ENCODE measurements around the gene HMCES.

HMCES gene

DNA sequence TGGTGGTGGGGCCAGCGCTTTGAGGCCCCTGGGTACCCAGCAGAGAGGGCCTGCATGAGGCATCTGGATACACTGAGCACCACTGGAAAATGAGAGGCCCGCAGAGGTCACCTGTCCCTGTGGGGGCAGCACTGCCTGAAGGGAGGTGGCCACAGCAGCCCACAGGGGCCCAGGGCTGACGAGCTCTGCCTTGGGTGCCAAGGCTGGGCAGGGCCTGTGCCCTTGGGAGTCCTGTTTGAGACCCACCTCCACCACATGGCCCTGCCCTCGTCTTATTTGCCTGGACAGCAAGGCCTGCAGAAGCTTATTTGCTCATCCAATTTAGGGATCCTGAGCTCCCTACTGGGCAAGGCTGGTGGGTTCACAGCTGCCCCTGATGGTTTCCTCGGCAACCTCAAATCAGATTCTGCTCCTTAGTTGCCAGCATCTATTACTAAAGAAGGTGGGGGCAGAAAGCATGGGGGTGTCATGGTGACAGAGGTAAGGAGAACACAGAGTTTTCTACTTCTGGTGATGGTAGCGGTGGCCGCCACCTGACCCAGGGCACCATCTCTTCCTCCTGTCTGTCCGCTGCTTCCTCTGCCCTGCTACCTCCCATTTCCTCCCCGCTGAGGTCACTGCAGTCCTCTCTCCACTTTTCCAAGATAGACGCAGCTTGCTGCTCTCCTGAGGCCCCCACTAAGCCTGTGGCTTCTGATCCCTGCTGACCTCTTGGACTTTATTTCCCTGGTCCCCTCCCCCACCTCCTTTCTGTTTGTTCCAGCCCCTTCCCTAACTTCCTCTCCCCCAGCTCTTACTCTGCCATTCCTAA, 62.9 kb downstream of the HMCES start:
- no peak overlapping the region for H3K4me3 ChIP-seq (ENCODE audit: low read depth, low read length)
- TF ChIP-seq, protein P1, sequence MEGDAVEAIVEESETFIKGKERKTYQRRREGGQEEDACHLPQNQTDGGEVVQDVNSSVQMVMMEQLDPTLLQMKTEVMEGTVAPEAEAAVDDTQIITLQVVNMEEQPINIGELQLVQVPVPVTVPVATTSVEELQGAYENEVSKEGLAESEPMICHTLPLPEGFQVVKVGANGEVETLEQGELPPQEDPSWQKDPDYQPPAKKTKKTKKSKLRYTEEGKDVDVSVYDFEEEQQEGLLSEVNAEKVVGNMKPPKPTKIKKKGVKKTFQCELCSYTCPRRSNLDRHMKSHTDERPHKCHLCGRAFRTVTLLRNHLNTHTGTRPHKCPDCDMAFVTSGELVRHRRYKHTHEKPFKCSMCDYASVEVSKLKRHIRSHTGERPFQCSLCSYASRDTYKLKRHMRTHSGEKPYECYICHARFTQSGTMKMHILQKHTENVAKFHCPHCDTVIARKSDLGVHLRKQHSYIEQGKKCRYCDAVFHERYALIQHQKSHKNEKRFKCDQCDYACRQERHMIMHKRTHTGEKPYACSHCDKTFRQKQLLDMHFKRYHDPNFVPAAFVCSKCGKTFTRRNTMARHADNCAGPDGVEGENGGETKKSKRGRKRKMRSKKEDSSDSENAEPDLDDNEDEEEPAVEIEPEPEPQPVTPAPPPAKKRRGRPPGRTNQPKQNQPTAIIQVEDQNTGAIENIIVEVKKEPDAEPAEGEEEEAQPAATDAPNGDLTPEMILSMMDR (IDR thresholded peaks at IDR 0.05; ENCODE audit: low read depth, low read length, missing control alignments) = no peak
- DNase-seq (ENCODE audit: low read depth) = no peak

DNA sequence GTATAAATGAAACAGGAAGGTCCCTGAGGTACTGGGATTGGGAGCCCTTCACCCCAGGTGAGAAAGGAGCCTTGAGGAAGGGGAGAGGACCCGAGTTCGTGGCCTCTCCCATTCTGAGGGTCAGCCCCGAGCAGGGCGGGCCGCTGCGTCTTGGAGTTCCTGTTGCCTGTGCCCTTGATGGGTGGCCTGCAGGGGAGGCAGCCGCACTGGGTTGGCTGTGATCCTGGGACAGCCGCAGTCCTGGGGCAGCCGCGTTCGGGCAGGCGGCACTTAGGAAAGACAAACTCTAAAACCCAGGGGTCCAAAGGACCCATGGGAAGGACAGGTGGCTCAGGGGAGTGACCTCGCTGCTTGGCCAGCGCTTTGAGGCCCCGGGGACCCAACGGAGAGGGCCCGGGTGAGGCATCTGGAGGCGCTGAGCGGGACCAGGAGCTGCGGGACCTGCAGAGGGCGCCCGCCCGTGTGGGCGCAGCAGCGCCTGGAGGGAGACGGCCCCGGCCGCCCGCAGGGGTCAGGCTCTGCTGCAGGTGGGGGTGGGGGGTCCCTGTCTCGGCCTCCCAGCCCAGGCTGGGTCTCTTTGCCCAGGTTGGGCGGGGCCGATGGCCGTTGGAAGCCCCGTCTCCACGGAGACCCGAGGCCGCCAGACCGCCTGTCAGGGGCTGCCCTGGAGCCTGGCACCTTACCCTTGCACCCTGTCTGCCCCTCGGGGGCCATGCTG, 65.1 kb downstream of the HMCES start:
- no peak overlapping the region for H3K4me3 ChIP-seq (ENCODE audit: low read depth, low read length)
- no peak for DNase-seq (ENCODE audit: low read depth)
- TF ChIP-seq, protein P1 (IDR thresholded peaks at IDR 0.05; ENCODE audit: low read depth, low read length, missing control alignments) = peak; percentile 51

DNA sequence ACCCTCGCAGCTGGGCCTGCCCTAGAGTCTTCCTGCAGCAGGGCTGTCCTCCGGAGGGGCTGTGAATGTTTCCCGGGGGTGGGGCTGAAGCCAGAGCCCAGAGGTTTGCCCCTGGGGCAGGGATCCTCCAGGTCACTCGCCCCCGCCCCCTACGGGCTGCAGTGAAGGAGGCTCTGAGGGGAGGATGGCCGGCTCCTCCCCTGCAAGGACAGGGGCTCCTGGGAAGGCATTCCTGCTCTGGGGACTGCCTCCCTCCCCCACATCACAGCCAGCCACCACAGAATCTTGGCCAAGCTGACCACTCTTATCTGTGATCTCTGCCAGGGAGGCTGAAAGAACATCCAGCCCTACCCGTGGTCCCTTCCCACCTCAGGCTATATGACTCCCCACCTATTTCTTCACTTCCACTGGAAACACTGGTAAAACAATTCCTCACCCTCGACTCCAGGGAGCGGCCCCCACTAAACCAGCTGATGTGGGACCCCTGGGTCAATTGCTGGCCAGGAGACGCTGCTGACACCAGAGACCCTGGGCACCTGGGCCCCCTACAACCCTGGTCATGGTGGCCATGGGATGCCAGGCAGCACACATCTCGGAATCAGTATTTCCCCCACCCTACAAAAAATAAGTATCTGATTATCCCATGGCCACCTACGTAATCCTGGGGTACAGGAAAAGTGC, 66.0 kb downstream of the HMCES start:
- no peak overlapping the region for H3K4me3 ChIP-seq (ENCODE audit: low read depth, low read length)
- DNase-seq (ENCODE audit: low read depth) = no peak
- TF ChIP-seq, protein P1 (IDR thresholded peaks at IDR 0.05; ENCODE audit: low read depth, low read length, missing control alignments) = no peak

DNA sequence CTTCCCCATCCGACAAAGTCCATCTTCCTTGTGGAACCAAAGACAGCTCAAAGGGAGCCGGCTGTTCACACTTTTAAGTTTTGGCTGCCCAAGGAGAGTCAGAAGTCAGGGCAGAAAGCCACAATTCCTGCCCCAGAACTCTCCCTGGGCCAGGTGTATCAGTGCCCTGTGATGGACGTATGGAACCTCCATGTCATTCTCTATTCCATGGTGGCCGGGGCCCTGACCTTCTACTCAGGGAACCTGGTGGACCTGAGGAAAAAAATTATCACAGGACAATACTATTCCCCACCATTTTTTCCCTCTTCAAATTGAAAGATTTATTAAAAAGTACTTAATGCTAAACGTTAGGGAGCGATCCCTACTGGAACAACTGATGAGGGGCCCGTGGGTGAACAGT, 66.6 kb downstream of the HMCES start:
- H3K4me3 ChIP-seq (ENCODE audit: low read depth, low read length) = no peak overlapping the region
- no peak for DNase-seq (ENCODE audit: low read depth)
- TF ChIP-seq, protein P1 (IDR thresholded peaks at IDR 0.05; ENCODE audit: low read depth, low read length, missing control alignments) = no peak

DNA sequence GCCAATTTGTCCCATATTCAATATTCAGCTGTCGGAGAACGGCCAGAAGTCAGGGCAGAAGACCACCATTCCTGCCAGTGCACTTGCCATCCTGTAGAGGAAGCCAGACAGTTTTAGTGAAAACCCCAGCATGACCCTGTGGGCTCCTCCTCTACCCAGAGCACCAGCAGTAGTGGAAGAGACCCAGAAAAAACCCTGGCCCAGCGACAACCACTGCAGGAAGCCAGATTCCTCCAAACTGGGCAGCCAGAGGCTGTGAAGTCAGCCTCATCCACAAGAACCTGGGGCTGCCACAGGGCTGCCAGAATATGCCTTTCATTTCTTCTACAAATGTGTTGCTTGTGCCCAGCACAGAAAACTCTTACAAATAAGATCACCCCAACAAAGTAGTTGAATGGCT, 67.3 kb downstream of the HMCES start:
- no peak overlapping the region for H3K4me3 ChIP-seq (ENCODE audit: low read depth, low read length)
- TF ChIP-seq, protein P1 (IDR thresholded peaks at IDR 0.05; ENCODE audit: low read depth, low read length, missing control alignments) = no peak
- no peak for DNase-seq (ENCODE audit: low read depth)

DNA sequence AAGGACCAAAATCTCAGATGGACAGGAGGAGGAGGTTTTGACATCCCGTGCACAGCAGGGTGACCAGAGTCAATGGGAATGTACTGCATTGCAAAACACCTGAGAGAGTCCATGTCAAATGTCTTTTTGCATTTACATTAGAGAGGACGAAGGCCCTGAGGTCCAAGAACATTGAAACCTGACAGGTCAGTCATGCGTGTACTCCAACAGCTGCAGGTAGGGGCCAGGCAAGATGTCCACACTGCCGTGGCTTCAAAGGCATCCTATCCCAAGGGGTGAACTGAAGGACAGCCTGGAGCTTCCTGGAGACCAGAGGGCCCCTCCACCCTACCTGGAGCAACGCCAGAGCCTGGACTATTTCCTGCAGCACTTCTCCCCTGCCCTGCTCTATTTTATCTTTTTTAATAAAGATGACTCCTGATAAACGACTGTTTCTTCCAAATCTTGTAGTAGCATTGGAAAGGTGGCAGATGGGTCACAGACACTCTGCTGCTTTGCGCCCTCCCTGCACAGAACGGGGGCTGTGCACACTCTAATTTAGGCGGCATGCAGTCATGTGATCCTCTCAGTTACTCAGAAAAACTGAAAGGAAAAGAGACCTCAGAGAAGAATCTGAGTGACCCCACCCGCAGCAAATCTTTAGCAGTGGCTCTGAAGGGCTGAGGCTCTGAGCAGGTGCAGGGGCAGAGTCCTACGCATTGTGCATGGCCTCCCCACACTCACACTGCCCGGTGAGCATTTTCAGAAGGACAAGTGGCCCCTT, 68.2 kb downstream of the HMCES start:
- DNase-seq (ENCODE audit: low read depth) = no peak
- H3K4me3 ChIP-seq (ENCODE audit: low read depth, low read length) = no peak overlapping the region
- TF ChIP-seq, protein P1 (IDR thresholded peaks at IDR 0.05; ENCODE audit: low read depth, low read length, missing control alignments) = no peak
